HG03108 (cell line): ENCODE data around the gene PTCRA.
"Not testable (repeated sequence)": the region's sequence is repeated elsewhere in the genome, so short reads cannot be mapped to it uniquely, and the experiment has no call there.

ENCODE experiments used
- ATAC-seq: cut with Tn5 transposase; IDR thresholded peaks from one replicate; pipeline ENCODE4 v1.9.1; 2021; ENCODE audit warnings: moderate library complexity; ENCODE audit not compliant: unreplicated experiment

PTCRA gene

DNA sequence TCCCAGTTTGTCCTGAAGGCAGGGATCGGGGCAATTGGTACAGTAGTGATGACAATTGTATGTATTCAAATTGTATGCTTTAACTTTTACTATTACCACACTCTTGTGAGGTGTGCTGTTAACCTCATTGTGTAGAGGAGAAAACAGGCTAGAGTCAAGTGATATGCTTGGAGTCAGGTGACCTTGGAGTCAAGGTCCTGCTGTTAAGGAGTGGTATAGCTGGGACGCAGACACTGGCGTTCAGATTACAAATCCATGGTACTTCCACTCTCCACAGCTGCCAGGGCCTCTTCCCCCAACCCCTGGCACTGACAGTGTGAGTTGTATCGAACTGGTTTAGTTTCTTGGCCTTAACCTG, 23.9 kb downstream of the PTCRA start:
- ATAC-seq: no peak

DNA sequence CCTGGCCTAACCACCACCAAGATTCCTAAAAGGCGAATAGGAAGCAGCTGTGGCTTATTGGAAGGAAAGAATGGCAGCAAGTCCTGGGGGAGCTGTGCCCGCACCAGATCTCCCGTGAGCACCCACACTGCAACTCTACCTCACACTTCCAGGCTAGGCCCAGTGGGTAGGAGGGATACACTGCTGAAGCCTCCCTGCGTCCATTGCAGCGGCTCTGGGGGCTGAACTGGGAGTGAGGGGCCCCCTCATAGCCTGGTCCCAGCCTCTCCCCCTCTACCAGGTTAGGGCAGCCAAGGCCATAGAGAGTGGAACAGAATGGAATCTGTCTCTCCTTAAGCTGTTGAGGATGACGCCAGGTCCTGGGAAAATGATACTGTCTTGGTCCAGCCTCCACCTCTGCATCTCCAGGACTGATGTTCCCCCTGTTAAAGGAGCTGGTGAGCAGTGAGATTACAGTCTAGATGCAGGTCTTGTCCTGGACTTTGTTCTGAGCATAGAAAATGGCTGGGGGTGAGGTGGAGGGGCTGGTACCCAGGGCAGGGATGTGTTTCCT, 24.7 kb downstream of the PTCRA start:
- ATAC-seq: no peak

- ATAC-seq: not testable (repeated sequence)
Observed at GRCh38 chr6:42941356-42941755, 25.5 kb downstream of the PTCRA start.

GRCh38 chr6:42942444-42942843, 26.6 kb downstream of the PTCRA start:
- no peak for ATAC-seq

DNA sequence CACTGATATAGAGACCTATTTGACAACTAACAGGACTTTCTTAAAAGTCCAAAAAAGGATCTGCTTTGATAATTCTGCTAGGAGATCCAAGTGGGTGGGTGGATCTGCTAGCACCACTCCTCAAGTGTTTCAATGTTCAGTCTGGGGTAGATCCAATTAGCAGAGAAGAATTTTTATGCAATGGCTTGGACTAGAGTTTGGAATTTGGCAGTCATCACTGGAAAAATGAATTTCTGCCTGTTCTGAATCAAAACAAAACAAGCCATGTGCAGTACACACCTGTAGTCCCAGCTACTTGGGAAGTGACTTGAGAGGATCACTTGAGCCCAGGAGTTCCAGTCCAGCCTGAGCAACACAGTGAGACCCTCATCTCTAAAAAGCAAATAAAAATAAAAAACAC, 32.1 kb downstream of the PTCRA start:
- no peak for ATAC-seq

DNA sequence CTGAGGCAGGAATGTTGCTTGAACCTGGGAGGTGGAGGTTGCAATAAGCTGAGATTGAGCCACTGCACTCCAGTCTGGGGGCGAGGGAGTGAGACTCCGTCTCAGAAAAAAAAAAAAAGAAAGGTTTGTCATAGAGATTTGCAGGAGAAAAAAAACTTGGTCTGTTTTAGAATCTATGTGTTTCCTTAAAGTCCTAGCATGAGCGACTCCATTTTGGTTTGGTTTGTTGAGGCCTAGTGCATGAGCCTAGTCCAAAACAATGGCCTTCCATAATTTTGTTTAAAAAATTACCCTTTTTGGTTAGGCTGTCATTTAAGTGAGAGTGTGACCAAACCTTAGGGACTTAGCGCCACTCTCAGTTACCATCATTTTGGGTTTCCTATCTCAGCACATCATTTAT, 36.5 kb downstream of the PTCRA start:
- no peak for ATAC-seq

DNA sequence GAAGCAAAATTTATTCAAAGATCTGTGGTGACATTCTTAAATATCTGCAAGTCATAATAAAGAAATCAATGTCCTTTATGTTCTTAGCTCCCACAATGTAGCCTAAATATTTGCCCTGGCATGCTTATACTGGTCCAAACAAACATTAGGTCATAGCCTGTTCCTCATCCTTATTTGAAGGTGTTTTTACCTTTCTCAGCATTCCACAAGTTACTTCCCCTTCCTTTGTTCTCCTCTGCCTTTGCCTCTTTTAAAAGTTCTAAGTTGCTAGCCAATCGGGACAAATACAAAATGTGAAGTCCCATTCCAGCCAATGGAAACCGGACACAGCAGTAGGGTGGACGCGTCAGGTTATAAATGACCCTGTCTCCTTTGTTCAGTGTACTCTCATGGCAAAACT, 38.6 kb downstream of the PTCRA start:
- not testable (repeated sequence) for ATAC-seq

- no peak for ATAC-seq
Observed at GRCh38 chr6:42958125-42958524, 42.3 kb downstream of the PTCRA start.

- ATAC-seq: no peak
Observed at GRCh38 chr6:42959917-42960242, 44.0 kb downstream of the PTCRA start.

DNA sequence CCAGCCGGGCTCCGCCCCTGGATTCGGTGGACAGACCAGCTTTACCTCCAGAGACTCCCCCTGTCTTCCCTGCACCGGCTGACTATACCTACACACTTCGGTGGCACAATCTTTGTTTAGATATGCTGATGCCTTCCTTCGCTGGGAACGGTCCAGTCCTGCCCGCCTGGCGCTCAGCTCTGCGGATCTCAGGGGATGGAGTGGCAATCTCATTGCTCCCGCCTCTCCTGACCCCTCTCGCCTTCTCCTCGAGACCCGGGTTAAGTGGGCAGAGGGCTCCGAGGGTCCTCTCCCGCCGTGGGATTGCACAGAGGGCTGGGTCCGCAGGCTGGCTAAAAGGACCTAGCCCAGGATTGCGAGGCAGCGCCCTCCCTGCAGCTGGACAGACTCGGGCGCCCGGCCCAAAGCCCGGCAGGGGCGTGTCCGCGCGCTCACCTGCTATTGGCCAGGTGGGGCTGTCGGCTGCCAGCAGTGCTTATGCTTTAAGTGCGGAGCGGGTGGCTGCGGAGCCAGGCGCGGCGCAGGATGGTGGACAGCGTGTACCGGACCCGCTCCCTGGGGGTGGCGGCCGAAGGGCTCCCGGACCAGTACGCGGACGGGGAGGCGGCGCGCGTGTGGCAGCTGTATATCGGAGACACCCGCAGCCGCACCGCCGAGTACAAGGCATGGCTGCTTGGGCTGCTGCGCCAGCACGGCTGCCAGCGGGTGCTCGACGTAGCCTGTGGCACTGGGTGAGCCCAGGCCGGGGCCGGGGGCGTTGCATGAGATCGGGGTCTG, 44.6 kb downstream of the PTCRA start, which contains the start of gene GNMT:
Gene GNMT, plus strand, starts transcription at position 512 of the 777 bp plus-strand sequence. Its CDS starts 14 bp downstream, at position 526.
- no peak for ATAC-seq

DNA sequence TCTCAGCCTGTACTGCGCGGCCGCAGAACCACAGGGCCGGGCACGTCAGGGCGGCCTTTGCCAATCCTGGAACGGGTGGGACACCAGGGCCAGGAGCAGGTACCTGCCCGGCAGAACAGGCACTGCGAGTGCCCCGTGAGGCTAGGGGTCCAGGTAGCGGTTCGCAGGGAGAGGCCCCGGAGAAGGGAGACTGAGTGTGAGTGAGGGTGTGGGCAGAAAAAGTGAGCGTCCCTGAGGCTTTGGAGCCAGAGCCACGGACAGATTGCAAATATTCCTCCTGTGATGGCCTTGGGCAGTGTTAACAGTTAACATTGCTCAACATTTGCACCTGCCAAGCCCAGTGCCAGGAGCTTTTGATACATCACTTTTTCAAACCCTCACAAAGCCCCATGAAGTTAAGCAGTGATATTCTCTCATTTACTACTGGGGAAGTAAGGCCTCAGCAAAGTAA, 45.2 kb downstream of the PTCRA start:
- ATAC-seq: no peak

- no peak for ATAC-seq
Observed at GRCh38 chr6:42962096-42962495, 46.2 kb downstream of the PTCRA start.

GRCh38 chr6:42962502-42963178, 46.8 kb downstream of the PTCRA start:
- no peak for ATAC-seq

DNA sequence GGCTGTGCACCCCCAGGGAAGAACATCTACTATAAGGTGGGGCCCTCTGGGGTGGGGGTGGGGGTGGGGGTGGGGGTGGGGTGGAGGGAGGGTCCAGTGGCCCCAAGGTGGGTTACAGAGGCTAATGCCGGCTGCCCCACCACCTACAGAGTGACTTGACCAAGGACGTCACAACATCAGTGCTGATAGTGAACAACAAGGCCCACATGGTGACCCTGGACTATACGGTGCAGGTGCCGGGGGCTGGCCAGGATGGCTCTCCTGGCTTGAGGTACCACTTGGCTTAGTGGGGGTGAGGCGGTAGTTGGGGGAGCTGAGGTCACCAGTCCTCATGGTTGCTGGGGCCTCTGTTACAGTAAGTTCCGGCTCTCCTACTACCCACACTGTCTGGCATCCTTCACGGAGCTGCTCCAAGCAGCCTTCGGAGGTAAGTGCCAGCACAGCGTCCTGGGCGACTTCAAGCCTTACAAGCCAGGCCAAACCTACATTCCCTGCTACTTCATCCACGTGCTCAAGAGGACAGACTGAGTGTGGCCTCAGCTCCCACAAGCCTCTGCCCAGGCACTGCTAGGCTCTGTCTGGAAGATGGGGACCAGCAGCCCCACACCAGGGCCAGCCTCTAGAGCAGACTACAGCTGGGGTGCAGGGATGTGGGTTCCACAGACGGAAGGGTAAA, 47.5 kb downstream of the PTCRA start:
- ATAC-seq: no peak

- ATAC-seq: no peak
Observed at GRCh38 chr6:42963855-42964605, 48.2 kb downstream of the PTCRA start.

- no peak for ATAC-seq
Observed at GRCh38 chr6:42966571-42966970, 50.7 kb downstream of the PTCRA start.

DNA sequence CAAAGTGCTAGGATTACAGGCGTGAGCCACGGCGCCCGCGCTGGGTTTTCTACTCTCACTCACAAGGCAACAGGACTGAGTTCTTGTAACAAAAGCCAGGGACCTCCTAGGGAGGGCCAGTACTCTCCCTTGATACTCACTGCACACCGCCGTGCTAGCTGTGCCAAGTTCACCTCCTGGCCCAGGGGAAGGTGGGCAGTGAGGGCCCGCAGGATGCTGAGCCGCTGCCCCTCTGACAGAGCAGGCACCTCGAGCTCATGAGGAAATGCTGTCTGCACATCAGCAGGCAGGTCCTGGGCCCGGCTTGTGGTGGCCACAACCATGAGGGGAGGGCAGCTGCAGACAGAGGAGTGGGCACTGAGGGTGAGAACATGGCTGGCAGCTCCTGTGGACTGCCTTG, 51.4 kb downstream of the PTCRA start:
- no peak for ATAC-seq

- ATAC-seq: no peak
Observed at GRCh38 chr6:42968126-42968701, 52.4 kb downstream of the PTCRA start.

DNA sequence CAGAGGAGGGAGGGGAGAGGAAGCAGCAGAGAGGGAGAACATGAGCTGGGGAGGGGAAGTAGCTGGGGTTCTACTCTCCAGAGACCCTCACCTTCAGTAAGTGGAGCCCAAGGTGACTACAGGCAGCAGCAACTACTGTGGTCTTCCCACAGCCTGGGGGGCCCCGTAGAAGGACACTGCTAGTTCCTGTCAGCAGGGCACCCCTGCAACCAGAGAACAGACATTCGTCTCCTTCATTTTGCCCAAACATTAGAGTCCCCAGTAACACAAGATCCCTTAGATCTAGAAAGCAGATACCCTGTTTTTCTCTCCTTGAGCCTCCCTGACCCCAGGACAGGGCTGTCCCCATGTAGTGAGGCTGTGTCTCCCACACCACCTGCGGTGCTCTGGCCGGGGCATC, 52.9 kb downstream of the PTCRA start:
- ATAC-seq: no peak

- no peak for ATAC-seq
Observed at GRCh38 chr6:42969431-42969830, 53.6 kb downstream of the PTCRA start.

- ATAC-seq: no peak
Observed at GRCh38 chr6:42969934-42970333, 54.1 kb downstream of the PTCRA start.
